Measurements from ENCODE around the gene CLRN2. TPM values are rescaled to one million over a fixed set of nuclear protein-coding genes. Genes with fewer than 3 reads are reported as not detected.

CLRN2 gene
- total and polyA plus RNA-seq, 9 of the 15 experiments (the other 6 are each of a cell fraction or from before 2014, with no cell fraction given): not detected

- TF ChIP-seq ATF2 (CRISPR knock-in tag; IDR thresholded peaks at IDR 0.05) (no peak), TRIM25 (IDR thresholded peaks at IDR 0.05; ENCODE audit: borderline replicate concordance) (no peak), ELF2 (CRISPR knock-in tag; IDR thresholded peaks at IDR 0.05) (no peak), CBX3 (IDR thresholded peaks at IDR 0.05; ENCODE audit: borderline replicate concordance in 1 of 2, low read length in 2 of 2) (no peak), ZKSCAN3 (CRISPR knock-in tag; IDR thresholded peaks at IDR 0.05) (no peak), ZNF766 (CRISPR knock-in tag; conservative IDR thresholded peaks at IDR 0.05) (no peak), SOX6 (IDR thresholded peaks at IDR 0.05) (no peak), POU5F1 (IDR thresholded peaks at IDR 0.05; ENCODE audit: borderline replicate concordance, low read depth, low read length, partially characterized antibody) (no peak), RBM39 (optimal IDR thresholded peaks at IDR 0.05; ENCODE audit: low read depth, low read length) (no peak), ZBTB17 (CRISPR knock-in tag; IDR thresholded peaks at IDR 0.05) (0 out of 2 replicates have a peak, but pooled peaks have one; percentile 38), RBBP5 (IDR thresholded peaks at IDR 0.05; ENCODE audit: borderline replicate concordance, insufficient read depth, low read length, poor library complexity, severe bottlenecking) (no peak), BRD9 (IDR thresholded peaks at IDR 0.05; ENCODE audit: low read depth, partially characterized antibody) (no peak), ZNF143 (CRISPR knock-in tag; IDR thresholded peaks at IDR 0.05) (no peak), ZNF764 (CRISPR knock-in tag; IDR thresholded peaks at IDR 0.05; ENCODE audit: low read depth) (no peak), BACH1 (tag; IDR thresholded peaks at IDR 0.05) (no peak), ZC3H11A (IDR thresholded peaks at IDR 0.05; ENCODE audit: low read depth, low read length) (no peak), ZBTB7A (IDR thresholded peaks at IDR 0.05; ENCODE audit: borderline replicate concordance, control insufficient read depth, low read depth, low read length) (peak; percentile 79; the same call in 1 of the 2 replicates)
- TF ChIP-seq, protein P1, sequence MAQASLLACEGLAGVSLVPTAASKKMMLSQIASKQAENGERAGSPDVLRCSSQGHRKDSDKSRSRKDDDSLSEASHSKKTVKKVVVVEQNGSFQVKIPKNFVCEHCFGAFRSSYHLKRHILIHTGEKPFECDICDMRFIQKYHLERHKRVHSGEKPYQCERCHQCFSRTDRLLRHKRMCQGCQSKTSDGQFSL (CRISPR knock-in tag; IDR thresholded peaks at IDR 0.05): no peak
- TF ChIP-seq, protein P1 (tag; IDR thresholded peaks at IDR 0.05): no peak; a peak in 1 of 4 replicates
- TF ChIP-seq, protein P2, sequence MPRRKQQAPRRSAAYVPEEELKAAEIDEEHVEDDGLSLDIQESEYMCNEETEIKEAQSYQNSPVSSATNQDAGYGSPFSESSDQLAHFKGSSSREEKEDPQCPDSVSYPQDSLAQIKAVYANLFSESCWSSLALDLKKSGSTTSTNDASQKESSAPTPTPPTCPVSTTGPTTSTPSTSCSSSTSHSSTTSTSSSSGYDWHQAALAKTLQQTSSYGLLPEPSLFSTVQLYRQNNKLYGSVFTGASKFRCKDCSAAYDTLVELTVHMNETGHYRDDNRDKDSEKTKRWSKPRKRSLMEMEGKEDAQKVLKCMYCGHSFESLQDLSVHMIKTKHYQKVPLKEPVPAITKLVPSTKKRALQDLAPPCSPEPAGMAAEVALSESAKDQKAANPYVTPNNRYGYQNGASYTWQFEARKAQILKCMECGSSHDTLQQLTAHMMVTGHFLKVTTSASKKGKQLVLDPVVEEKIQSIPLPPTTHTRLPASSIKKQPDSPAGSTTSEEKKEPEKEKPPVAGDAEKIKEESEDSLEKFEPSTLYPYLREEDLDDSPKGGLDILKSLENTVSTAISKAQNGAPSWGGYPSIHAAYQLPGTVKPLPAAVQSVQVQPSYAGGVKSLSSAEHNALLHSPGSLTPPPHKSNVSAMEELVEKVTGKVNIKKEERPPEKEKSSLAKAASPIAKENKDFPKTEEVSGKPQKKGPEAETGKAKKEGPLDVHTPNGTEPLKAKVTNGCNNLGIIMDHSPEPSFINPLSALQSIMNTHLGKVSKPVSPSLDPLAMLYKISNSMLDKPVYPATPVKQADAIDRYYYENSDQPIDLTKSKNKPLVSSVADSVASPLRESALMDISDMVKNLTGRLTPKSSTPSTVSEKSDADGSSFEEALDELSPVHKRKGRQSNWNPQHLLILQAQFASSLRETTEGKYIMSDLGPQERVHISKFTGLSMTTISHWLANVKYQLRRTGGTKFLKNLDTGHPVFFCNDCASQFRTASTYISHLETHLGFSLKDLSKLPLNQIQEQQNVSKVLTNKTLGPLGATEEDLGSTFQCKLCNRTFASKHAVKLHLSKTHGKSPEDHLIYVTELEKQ (CRISPR knock-in tag; IDR thresholded peaks at IDR 0.05): no peak
Observed at GRCh38 chr4:17511950-17512795, 2.8 kb upstream of the CLRN2 start, which contains the start of gene QDPR (continued).

Data from K562 (cell line).